ENCODE results near the gene PRKCZ.

DNA sequence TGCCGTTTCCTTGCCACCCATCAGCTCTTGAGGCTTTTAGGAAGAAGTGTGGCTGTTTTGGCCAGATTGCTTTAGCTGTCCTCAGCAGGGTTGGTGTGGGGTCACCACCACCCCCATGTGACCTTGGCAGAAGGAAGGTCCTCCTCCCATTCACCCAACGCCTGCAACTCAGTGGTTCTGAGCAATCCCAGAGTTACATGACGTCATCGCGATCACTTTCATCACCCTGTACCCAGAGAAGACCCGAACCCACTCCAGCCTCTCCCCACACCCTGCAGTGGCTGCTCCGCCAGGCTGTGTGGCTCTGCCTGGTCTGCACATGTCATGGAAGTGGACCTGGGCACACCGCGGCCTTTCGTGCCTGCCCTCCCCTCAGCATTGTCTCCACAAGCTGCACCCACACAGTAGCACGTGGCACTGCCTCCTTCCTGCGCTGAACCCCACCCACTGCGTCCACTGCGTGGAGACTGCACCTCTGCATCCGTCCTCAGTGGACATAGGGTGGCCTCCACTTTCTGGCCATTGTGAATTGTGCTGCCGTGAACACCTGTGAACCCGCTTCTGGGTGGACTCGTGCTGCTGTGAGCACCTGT lies 127.8 kb downstream of the PRKCZ start:
- no peak for TF ChIP-seq ZNF274 (IDR thresholded peaks at IDR 0.05; ENCODE audit: low read depth, low read length)
- TF ChIP-seq YY1 (IDR thresholded peaks at IDR 0.05; ENCODE audit: insufficient read depth, insufficient read length) = no peak

Measured in NT2/D1 (cell line).